AG09309 (cell line): ENCODE measurements around the gene SRCAP.

ENCODE experiments used
- DNase-seq: peaks from one replicate; pipeline ENCODE4 v3.0.0-alpha.2; 2010; ENCODE audit warnings: low read depth
- H3K4me3 ChIP-seq: 2 replicates; pipeline ENCODE4 v1.5.1; 2011; ENCODE audit warnings: mild to moderate bottlenecking, low read depth, low read length, moderate library complexity; ENCODE audit not compliant: control insufficient read depth
- CTCF ChIP-seq: IDR thresholded peaks from 2 replicates; pipeline ENCODE4 v1.5.1; 2011; ENCODE audit warnings: mild to moderate bottlenecking, low read depth, low read length, inconsistent platforms; ENCODE audit not compliant: insufficient read depth, control insufficient read depth; ENCODE audit errors: missing control alignments

Gene SRCAP

DNA sequence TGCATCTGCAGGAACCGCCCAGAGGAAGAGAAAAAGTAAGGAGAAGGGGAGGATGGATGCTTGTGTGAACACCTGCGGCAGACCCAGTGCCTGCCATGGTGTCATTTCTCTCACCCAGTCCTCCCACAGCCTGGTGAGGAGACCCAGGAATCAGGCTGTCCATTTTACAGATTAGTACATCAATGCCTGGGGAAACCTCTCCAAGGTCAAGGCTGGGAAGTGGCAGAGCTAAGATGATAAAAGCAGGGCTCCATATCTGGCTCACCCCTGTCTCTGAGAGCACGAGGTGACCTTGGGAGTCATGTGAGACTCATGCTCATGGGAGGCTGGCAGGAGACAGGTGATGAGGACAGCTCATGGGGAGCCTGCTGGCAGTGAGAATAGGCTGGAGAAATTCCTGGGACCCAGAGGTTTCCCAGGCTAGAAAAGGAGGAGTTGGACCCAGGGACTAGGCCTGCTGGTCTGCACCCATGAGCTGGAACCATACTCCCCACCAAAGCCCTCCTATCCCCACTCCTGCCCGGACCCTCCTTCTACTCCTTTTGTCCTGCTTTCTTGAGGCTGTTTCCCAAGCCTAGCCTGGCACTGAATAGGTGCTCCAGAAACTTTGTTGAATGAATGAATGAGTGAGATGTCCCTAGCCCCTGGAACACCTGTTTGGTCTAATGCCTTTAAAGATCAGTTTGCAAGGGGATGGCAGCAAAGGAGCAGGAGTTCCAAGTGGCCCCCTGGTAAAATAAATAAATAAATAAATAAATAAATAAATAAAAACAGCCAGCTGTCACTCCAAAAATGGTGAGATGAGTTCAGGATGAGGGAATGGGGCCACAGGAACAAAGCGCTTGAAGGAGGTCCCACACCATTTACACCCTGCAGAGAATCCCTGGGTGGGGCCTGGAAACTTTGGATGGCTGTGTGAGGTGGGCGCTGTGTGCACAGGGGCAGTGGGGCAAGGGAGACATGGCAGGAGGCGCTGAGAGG lies 86.4 kb downstream of the SRCAP start:
- no peak for TF ChIP-seq CTCF
- DNase-seq, result no peak
- peak overlapping the region; percentile 91 for H3K4me3 ChIP-seq

DNA sequence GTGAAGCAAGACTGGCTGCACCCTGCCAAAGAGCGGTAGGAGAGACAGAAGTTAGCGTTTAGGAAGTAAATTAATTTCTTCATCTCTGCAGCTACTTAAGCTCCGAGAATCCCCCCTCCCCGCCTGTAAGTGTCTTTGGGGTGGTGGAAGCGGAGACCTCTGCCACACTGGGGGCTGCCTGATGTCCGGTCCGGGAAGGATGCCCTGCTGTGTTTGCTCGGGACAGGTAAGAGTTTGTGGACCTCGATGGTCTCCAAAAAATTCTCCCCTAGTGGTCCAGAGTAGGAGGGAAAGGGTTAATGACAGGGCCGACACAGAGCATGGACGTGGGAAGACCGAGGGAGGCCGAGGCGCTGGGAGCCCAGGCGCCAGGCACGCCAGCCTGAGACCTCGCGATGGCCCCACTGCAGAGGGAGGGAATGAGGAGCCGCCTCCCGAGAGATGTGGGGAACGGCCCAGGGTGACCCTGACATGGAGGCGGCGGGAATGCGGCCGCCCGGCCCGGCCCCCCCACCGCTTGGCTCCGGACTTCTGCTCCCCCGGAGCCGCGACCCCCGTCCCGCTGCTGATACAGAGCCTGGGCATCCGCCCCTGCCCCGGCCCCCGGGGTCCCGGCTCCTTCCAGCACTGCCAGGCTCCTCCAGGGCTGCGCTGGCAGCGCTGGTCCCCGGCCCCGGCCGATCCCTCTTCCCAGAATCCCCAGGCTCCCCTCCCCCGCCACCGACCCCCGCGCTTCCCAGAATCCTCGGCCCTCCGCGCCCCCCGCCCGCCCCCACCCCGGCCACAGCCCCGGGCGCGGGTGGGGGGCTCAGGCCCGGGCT lies 87.4 kb downstream of the SRCAP start:
- no peak for DNase-seq

GRCh38 chr16:30786936-30787612 lies 88.1 kb downstream of the SRCAP start, which contains the start of gene ZNF629:
Gene ZNF629 (minus strand): TSS chr16:30787205. CDS start chr16:30784482, 2,723 bp downstream.
- peak within 1 kb of the TSS; percentile 91 for H3K4me3 ChIP-seq
- peak; percentile 14 for DNase-seq
- TF ChIP-seq CTCF, result no peak

More for the DNA sequence above, 87.4 kb downstream of the SRCAP start:
- no peak for TF ChIP-seq CTCF
- H3K4me3 ChIP-seq, result peak overlapping the region; percentile 91

DNA sequence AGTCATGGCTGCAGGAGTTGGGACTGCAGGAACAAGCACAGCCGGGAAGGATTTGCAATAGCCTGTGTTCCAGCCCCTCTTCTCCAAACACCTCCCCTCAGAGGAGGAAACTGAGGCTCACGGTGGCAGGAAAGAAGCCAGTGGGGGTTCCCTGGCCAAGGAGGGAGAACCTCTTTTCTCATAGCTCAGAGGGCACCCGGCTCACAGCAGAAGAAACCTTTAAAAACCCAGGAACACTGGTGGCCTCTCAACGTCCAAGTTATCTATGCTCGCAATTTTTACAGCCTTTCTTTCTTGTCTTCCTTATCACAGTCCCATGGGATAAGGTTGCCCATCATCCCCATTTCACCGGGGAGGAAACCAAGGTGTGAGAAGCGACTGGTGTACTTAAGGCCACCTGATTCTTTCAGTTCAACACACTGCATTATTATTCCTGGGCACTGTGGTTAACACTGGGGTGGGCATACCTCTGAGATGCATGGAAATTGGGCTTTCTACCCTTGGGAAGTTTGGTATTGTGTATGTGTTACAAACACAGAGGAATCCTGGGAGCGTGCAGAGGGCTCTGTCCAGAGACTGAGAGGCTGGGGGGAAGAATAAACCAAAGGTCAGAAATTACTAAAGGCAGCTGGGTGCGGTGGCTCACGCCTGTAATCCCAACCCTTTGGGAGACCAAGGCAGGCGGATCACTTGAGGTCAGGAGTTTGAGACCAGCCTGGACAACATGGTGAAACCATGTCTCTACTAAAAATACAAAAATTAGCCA lies 88.8 kb downstream of the SRCAP start:
- no peak for DNase-seq
- H3K4me3 ChIP-seq, result peak overlapping the region; percentile 91
- no peak for TF ChIP-seq CTCF
